ENCODE data around the gene KIF3A.

KIF3A gene

GRCh38 chr5:132736853-132737833 is at the start of gene KIF3A:
KIF3A (minus strand) TSS chr5:132737546; CDS start chr5:132737419, 127 bp downstream.
- peak; percentile 89 for DNase-seq

- no peak for DNase-seq
Measured at GRCh38 chr5:132787076-132787475, 49.7 kb upstream of the KIF3A start.

GRCh38 chr5:132785864-132786263 is 48.5 kb upstream of the KIF3A start:
- no peak for DNase-seq

- no peak for DNase-seq
Measured at GRCh38 chr5:132785365-132785764, 48.0 kb upstream of the KIF3A start.

GRCh38 chr5:132782101-132782500 is 44.8 kb upstream of the KIF3A start:
- DNase-seq: no peak

- DNase-seq: no peak
Measured at GRCh38 chr5:132781029-132781428, 43.7 kb upstream of the KIF3A start.

- no peak for DNase-seq
Measured at GRCh38 chr5:132780577-132780976, 43.2 kb upstream of the KIF3A start.

- no peak for DNase-seq
Measured at GRCh38 chr5:132779961-132780360, 42.6 kb upstream of the KIF3A start.

- no peak for DNase-seq
Measured at GRCh38 chr5:132778856-132779255, 41.5 kb upstream of the KIF3A start.

GRCh38 chr5:132778129-132778528 is 40.8 kb upstream of the KIF3A start:
- DNase-seq: no peak

- DNase-seq: no peak
Measured at GRCh38 chr5:132777209-132778069, 40.1 kb upstream of the KIF3A start, which contains the start of gene SEPTIN8. SEPTIN8 (minus strand) TSS chr5:132777239; CDS start chr5:132777137, 102 bp downstream.

- DNase-seq: no peak
Measured at GRCh38 chr5:132776938-132777208, 39.5 kb upstream of the KIF3A start.

GRCh38 chr5:132776131-132776937 is 39.0 kb upstream of the KIF3A start:
- no peak for DNase-seq

- DNase-seq: no peak
Measured at GRCh38 chr5:132775476-132775961, 38.2 kb upstream of the KIF3A start.

GRCh38 chr5:132774896-132775295 is 37.5 kb upstream of the KIF3A start:
- no peak for DNase-seq

GRCh38 chr5:132774406-132774805 is 37.1 kb upstream of the KIF3A start:
- DNase-seq: no peak

GRCh38 chr5:132773601-132774355 is 36.4 kb upstream of the KIF3A start:
- no peak for DNase-seq

GRCh38 chr5:132773114-132773513 is 35.8 kb upstream of the KIF3A start:
- DNase-seq: no peak

GRCh38 chr5:132772291-132773070 is 35.1 kb upstream of the KIF3A start:
- no peak for DNase-seq

- no peak for DNase-seq
Measured at GRCh38 chr5:132771503-132771998, 34.2 kb upstream of the KIF3A start.
